HepG2 (cell line): Measurements from ENCODE around the gene C9orf43. TPM values are rescaled to one million over a fixed set of nuclear protein-coding genes. Genes with fewer than 3 reads are reported as not detected.

Experiments used
- HCFC1 ChIP-seq: fragments of 150-350 bp; IDR thresholded peaks from 2 replicates; pipeline ENCODE4 v1.6.1; 2014; ENCODE audit warnings: low read depth, low read length
- MAZ ChIP-seq, 2 experiments: sonication (generic) in 1 of 2; formaldehyde crosslinking in 1 of 2; IDR thresholded peaks; 2 replicates each; pipeline versions ENCODE4 v1.5.0 to v1.6.1; 2012 to 2020; ENCODE audit warnings: low read depth in 2 of 2, mild to moderate bottlenecking in 2 of 2, borderline replicate concordance in 1 of 2, improper control_type of control experiment in 1 of 2, low read length in 1 of 2, missing genetic modification reagents in 1 of 2, moderate library complexity in 1 of 2
- ZBTB40 ChIP-seq, 2 experiments: fragments of 450-650 bp in 1 of 2; sonication (generic) in 1 of 2; formaldehyde crosslinking in 1 of 2; IDR thresholded peaks; 2 replicates each; pipeline versions ENCODE4 v1.6.1 to v1.8.0; 2016 to 2022; ENCODE audit warnings: antibody characterized with exemption in 1 of 2, mild to moderate bottlenecking in 1 of 2, missing genetic modification reagents in 1 of 2
- ZNF609 ChIP-seq: sonication (generic); formaldehyde crosslinking; IDR thresholded peaks from 2 replicates; pipeline ENCODE4 v1.4.0; 2020; ENCODE audit warnings: mild to moderate bottlenecking, missing genetic modification reagents, borderline replicate concordance
- ZNF672 ChIP-seq: sonication (generic); formaldehyde crosslinking; IDR thresholded peaks from 2 replicates; pipeline ENCODE4 v1.8.1; 2022; ENCODE audit warnings: missing genetic modification reagents
- polyA plus RNA-seq, 8 experiments: library from polyadenylated mRNA; depleted of rRNA in 3 of 8; stranded (reverse) in 7 of 8; unstranded in 1 of 8; fragments of >200 nt; fragmentation: Illumina TruSeq in 4 of 8; extraction: Trizol in 4 of 8; gene quantifications; 2 replicates each; pipeline versions ENCODE4 v1.2.1 to v1.2.3, GENCODE V29; 2011 to 2016; ENCODE audit warnings: low read depth in 4 of 8, missing spikeins in 1 of 8, mixed read lengths in 1 of 8; ENCODE audit not compliant: insufficient read depth in 1 of 8
- total RNA-seq, 5 experiments: library from RNA; depleted of rRNA; stranded (reverse); fragments of >200 nt; fragmentation: Illumina TruSeq; extraction: Trizol; gene quantifications; 2 replicates each; pipeline ENCODE4 v1.2.3, GENCODE V29; 2016; ENCODE audit warnings: low read depth in 1 of 5
- TF ChIP-seq, protein P1 (sequence below): sonication (generic); formaldehyde crosslinking; IDR thresholded peaks from 2 replicates; pipeline ENCODE4 v1.4.0; 2020; ENCODE audit warnings: missing genetic modification reagents

C9orf43 gene
- total and polyA plus RNA-seq, 2 of the 13 experiments (the other 11 are each of a cell fraction or from before 2014, with no cell fraction given), result 0.24 to 0.31 TPM

GRCh38 chr9:113401027-113401792 is 9.3 kb upstream of the C9orf43 start, which contains the start of gene ALAD (continued):
- TF ChIP-seq ZBTB40 (IDR thresholded peaks at IDR 0.05) (no peak), ZBTB40 (CRISPR knock-in tag; IDR thresholded peaks at IDR 0.05) (no peak; the same call in 1 of the 2 replicates), HCFC1 (no peak), ZNF672 (no peak), ZNF609 (CRISPR knock-in tag) (no peak), MAZ (IDR thresholded peaks at IDR 0.05; ENCODE audit: borderline replicate concordance, low read depth, low read length) (0 out of 2 replicates have a peak, but pooled peaks have one; percentile 44), MAZ (CRISPR knock-in tag; IDR thresholded peaks at IDR 0.05; ENCODE audit: low read depth) (peak; percentile 92)
- TF ChIP-seq, protein P1, sequence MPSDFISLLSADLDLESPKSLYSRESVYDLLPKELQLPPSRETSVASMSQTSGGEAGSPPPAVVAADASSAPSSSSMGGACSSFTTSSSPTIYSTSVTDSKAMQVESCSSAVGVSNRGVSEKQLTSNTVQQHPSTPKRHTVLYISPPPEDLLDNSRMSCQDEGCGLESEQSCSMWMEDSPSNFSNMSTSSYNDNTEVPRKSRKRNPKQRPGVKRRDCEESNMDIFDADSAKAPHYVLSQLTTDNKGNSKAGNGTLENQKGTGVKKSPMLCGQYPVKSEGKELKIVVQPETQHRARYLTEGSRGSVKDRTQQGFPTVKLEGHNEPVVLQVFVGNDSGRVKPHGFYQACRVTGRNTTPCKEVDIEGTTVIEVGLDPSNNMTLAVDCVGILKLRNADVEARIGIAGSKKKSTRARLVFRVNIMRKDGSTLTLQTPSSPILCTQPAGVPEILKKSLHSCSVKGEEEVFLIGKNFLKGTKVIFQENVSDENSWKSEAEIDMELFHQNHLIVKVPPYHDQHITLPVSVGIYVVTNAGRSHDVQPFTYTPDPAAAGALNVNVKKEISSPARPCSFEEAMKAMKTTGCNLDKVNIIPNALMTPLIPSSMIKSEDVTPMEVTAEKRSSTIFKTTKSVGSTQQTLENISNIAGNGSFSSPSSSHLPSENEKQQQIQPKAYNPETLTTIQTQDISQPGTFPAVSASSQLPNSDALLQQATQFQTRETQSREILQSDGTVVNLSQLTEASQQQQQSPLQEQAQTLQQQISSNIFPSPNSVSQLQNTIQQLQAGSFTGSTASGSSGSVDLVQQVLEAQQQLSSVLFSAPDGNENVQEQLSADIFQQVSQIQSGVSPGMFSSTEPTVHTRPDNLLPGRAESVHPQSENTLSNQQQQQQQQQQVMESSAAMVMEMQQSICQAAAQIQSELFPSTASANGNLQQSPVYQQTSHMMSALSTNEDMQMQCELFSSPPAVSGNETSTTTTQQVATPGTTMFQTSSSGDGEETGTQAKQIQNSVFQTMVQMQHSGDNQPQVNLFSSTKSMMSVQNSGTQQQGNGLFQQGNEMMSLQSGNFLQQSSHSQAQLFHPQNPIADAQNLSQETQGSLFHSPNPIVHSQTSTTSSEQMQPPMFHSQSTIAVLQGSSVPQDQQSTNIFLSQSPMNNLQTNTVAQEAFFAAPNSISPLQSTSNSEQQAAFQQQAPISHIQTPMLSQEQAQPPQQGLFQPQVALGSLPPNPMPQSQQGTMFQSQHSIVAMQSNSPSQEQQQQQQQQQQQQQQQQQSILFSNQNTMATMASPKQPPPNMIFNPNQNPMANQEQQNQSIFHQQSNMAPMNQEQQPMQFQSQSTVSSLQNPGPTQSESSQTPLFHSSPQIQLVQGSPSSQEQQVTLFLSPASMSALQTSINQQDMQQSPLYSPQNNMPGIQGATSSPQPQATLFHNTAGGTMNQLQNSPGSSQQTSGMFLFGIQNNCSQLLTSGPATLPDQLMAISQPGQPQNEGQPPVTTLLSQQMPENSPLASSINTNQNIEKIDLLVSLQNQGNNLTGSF (CRISPR knock-in tag), result no peak
